ENCODE measurements around the gene CCND1.

CCND1 gene

DNA sequence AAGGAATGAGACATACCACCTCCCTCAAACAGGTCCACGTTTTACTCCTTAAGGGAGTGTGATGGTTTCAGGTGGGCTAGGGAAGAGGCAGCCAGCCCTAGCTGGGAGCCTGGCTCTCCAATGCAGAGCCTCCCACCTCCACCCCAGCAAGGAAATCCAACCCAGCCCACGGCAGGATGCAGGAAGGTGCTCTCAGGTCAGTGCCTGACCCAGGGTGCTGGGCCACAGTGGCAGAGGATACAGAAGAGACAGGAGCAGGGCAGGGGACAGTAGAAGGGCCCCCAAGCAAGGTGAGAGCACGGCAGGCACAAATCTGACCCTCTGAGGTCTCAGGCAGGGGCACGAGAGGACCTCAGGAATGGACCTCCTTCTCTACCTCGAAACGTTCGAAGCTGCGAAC, 26.9 kb upstream of the CCND1 start:
- no peaks in the 10 kb centered on the region for H3K9me2 ChIP-seq (replicated peaks; ENCODE audit: control insufficient read depth, low read length)
- no peak overlapping the region for H3K4me3 ChIP-seq (ENCODE audit: low read length)
- H3K4me2 ChIP-seq (ENCODE audit: low read length): no peak overlapping the region
- no peaks in the 10 kb centered on the region for H3K27me3 ChIP-seq (ENCODE audit: control insufficient read depth, low read length)
- no peaks in the 10 kb centered on the region for H3K36me3 ChIP-seq (ENCODE audit: control insufficient read depth, low read length)
- TF ChIP-seq, protein P1, sequence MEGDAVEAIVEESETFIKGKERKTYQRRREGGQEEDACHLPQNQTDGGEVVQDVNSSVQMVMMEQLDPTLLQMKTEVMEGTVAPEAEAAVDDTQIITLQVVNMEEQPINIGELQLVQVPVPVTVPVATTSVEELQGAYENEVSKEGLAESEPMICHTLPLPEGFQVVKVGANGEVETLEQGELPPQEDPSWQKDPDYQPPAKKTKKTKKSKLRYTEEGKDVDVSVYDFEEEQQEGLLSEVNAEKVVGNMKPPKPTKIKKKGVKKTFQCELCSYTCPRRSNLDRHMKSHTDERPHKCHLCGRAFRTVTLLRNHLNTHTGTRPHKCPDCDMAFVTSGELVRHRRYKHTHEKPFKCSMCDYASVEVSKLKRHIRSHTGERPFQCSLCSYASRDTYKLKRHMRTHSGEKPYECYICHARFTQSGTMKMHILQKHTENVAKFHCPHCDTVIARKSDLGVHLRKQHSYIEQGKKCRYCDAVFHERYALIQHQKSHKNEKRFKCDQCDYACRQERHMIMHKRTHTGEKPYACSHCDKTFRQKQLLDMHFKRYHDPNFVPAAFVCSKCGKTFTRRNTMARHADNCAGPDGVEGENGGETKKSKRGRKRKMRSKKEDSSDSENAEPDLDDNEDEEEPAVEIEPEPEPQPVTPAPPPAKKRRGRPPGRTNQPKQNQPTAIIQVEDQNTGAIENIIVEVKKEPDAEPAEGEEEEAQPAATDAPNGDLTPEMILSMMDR (IDR thresholded peaks at IDR 0.05; ENCODE audit: low read depth, low read length, poor library complexity, severe bottlenecking): no peak
- no peak for TF ChIP-seq EZH2phosphoT487 (IDR thresholded peaks at IDR 0.05; ENCODE audit: borderline replicate concordance, low read length)
- H3K27ac ChIP-seq (ENCODE audit: low read depth, low read length): no peak overlapping the region
- no peaks in the 10 kb centered on the region for H3K4me1 ChIP-seq (ENCODE audit: control insufficient read depth, low read length)
- no peaks in the 10 kb centered on the region for H3K9me3 ChIP-seq (ENCODE audit: control insufficient read depth, insufficient read depth, low read length)
- no peaks in the 10 kb centered on the region for H3F3A ChIP-seq (ENCODE audit: control insufficient read depth, insufficient read depth)
- no peaks in the 10 kb centered on the region for H4K20me1 ChIP-seq (ENCODE audit: control insufficient read depth, insufficient read depth, low read depth, low read length)
- no peaks in the 10 kb centered on the region for H3K79me2 ChIP-seq (ENCODE audit: control insufficient read depth, low read length)

DNA sequence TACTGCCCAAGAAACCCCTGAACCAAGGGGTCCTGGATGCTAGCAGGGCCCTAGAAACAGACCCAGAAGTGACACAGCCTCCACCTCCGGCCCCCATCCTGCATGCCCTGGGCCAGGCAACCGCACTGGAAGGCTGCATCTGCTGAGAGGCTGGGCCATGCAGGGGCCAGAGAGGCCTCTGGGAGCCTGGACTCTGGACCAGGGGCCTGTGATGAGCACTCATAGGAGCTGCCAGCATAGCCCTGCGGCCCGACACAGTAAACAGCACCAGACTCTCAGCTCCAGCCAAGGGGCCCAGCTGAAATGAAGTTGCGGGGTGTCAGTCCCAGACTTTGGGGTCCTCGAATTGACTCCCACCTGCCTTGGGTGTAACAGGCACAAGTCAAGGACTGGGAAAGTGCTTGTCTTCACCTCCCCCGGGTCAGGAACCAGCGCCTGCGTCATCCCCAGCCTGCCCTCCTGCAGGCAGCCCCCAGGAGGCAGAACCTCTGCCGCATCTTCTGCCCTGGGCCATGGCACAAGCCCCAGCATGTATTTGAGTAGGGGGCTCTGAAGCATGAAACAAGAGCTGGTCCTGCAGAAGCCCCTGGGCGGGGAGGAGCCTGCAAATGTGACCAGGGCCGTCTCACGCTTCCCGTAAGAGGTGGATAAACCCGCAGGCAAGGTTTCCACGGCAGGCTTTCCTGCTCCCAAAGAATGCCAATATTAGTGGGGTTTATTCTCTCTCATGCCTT, 25.2 kb upstream of the CCND1 start:
- H3K4me1 ChIP-seq (ENCODE audit: control insufficient read depth, low read length): no peaks in the 10 kb centered on the region
- H3K9me2 ChIP-seq (replicated peaks; ENCODE audit: control insufficient read depth, low read length): no peaks in the 10 kb centered on the region
- H3K9me3 ChIP-seq (ENCODE audit: control insufficient read depth, insufficient read depth, low read length): no peaks in the 10 kb centered on the region
- H3K4me2 ChIP-seq (ENCODE audit: low read length): no peak overlapping the region
- H3K27me3 ChIP-seq (ENCODE audit: control insufficient read depth, low read length): no peaks in the 10 kb centered on the region
- H3K27ac ChIP-seq (ENCODE audit: low read depth, low read length): no peak overlapping the region
- H3K4me3 ChIP-seq (ENCODE audit: low read length): no peak overlapping the region
- no peak for TF ChIP-seq EZH2phosphoT487 (IDR thresholded peaks at IDR 0.05; ENCODE audit: borderline replicate concordance, low read length)
- TF ChIP-seq, protein P1 (IDR thresholded peaks at IDR 0.05; ENCODE audit: low read depth, low read length, poor library complexity, severe bottlenecking): no peak
- no peaks in the 10 kb centered on the region for H3F3A ChIP-seq (ENCODE audit: control insufficient read depth, insufficient read depth)
- no peaks in the 10 kb centered on the region for H3K79me2 ChIP-seq (ENCODE audit: control insufficient read depth, low read length)
- no peaks in the 10 kb centered on the region for H3K36me3 ChIP-seq (ENCODE audit: control insufficient read depth, low read length)
- no peaks in the 10 kb centered on the region for H4K20me1 ChIP-seq (ENCODE audit: control insufficient read depth, insufficient read depth, low read depth, low read length)

DNA sequence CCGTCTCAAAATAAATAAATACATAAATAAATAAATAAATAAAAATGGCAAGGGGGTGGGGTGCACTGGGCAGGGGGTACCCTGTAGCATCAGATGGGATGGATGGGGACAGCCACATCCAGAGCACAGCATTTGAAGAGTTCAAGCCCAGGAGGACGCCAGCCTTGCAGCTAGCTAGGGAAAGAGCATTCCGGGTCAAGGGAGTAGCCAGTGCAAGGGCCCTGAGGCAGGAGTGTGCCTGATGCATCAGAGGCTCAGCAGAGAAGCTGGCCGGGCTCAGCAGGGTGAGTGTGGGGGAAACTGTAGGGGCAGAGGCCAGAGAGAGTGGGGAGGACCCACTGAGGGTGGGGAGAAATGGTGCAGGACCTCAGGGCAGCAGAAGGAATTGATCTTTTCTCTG, 23.7 kb upstream of the CCND1 start:
- no peak overlapping the region for H3K4me3 ChIP-seq (ENCODE audit: low read length)
- H3K27me3 ChIP-seq (ENCODE audit: control insufficient read depth, low read length): no peaks in the 10 kb centered on the region
- no peak overlapping the region for H3K4me2 ChIP-seq (ENCODE audit: low read length)
- H3F3A ChIP-seq (ENCODE audit: control insufficient read depth, insufficient read depth): no peaks in the 10 kb centered on the region
- H4K20me1 ChIP-seq (ENCODE audit: control insufficient read depth, insufficient read depth, low read depth, low read length): no peaks in the 10 kb centered on the region
- no peaks in the 10 kb centered on the region for H3K4me1 ChIP-seq (ENCODE audit: control insufficient read depth, low read length)
- no peaks in the 10 kb centered on the region for H3K79me2 ChIP-seq (ENCODE audit: control insufficient read depth, low read length)
- H3K36me3 ChIP-seq (ENCODE audit: control insufficient read depth, low read length): no peaks in the 10 kb centered on the region
- H3K9me3 ChIP-seq (ENCODE audit: control insufficient read depth, insufficient read depth, low read length): no peaks in the 10 kb centered on the region
- H3K27ac ChIP-seq (ENCODE audit: low read depth, low read length): no peak overlapping the region
- H3K9me2 ChIP-seq (replicated peaks; ENCODE audit: control insufficient read depth, low read length): no peaks in the 10 kb centered on the region
- no peak for TF ChIP-seq EZH2phosphoT487 (IDR thresholded peaks at IDR 0.05; ENCODE audit: borderline replicate concordance, low read length)
- TF ChIP-seq, protein P1 (IDR thresholded peaks at IDR 0.05; ENCODE audit: low read depth, low read length, poor library complexity, severe bottlenecking): no peak

Measured in DOHH2 (cell line).